Vagina (tissue), 2 donors: Measurements from ENCODE around the gene THSD7A. TPM values are rescaled to one million over a fixed set of nuclear protein-coding genes. Genes with fewer than 3 reads are reported as not detected.

Experiments
- DNase-seq, 2 donors: peaks; one replicate each; pipeline ENCODE4 v3.0.0-alpha.2; 2017; ENCODE audit errors: extremely low spot score in 2 of 2
- H3K27ac ChIP-seq: fragments of 200-600 bp; sonication (generic); one replicate; pipeline ENCODE4 v1.5.1; 2019
- H3K27me3 ChIP-seq: fragments of 200-600 bp; sonication (generic); one replicate; pipeline ENCODE4 v1.5.1; 2019
- H3K36me3 ChIP-seq, 2 donors: fragments of 200-600 bp; sonication (generic); one replicate each; pipeline ENCODE4 v1.5.1; 2017 to 2019
- H3K4me1 ChIP-seq: fragments of 200-600 bp; sonication (generic); one replicate; pipeline ENCODE4 v1.5.1; 2019
- H3K4me3 ChIP-seq, 2 donors: fragments of 200-600 bp; sonication (generic); 1 replicate in 1 of 2; 2 replicates in 1 of 2; pipeline ENCODE4 v1.5.1; 2016 to 2019
- H3K9me3 ChIP-seq: fragments of 200-600 bp; sonication (generic); one replicate; pipeline ENCODE4 v1.5.1; 2019
- POLR2A ChIP-seq, 2 donors: fragments of 450-650 bp; IDR thresholded peaks; one replicate each; pipeline ENCODE4 v1.6.1; 2017; ENCODE audit warnings: antibody characterized with exemption in 2 of 2, mild to moderate bottlenecking in 2 of 2, moderate library complexity in 2 of 2
- POLR2AphosphoS5 ChIP-seq, 2 donors: sonication (generic); formaldehyde crosslinking; IDR thresholded peaks; one replicate each; pipeline ENCODE4 v1.9.0; 2017; ENCODE audit warnings: antibody characterized with exemption in 2 of 2, mild to moderate bottlenecking in 2 of 2, low read depth in 1 of 2; ENCODE audit not compliant: insufficient read depth in 1 of 2
- intact Hi-C: fragments of 100-400 bp; cut with DNase I; formaldehyde crosslinking; loops from one replicate; pipeline ENCODE4 v1.15.1; 2023
- total RNA-seq: library from RNA; depleted of rRNA; stranded (reverse); fragments of >200 nt; gene quantifications from one replicate; pipeline ENCODE4 v1.2.3, GENCODE V29; 2016
- TF ChIP-seq, protein P1 (sequence below), 3 experiments: fragments of 450-650 bp in 2 of 3; fragments of 200-600 bp in 1 of 3; sonication (generic) in 1 of 3; IDR thresholded peaks; one replicate each; pipeline ENCODE4 v1.5.1; 2017 to 2019; ENCODE audit warnings: antibody characterized with exemption in 3 of 3, mild to moderate bottlenecking in 2 of 3, moderate library complexity in 2 of 3

Gene THSD7A
- total RNA-seq, 1 donor from 2014 or later: 9.3 TPM

DNA sequence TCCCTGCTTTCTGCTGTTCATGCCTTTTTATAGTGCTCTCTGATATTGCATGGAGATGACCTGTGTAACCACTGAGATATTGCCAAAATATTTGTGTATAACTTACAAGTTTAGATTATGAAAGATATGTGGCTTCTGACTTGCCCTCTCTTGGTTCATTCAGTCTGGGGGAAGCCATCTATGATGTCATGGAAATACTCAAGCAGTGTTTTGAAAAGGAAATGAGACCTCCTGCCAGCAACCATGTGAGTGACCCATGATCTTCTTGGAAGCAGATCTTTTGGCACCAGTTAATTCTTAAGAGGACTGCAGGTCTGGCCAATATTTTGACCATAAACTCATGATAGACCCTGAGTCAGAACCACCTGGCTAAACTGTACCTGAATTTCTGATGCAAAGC, 183.0 kb downstream of the THSD7A start:
- intact Hi-C loops: no loop called here
- no peak for DNase-seq
- Histone ChIP-seq H3K4me1 (no peaks in the 10 kb centered on the region), H3K9me3 (no peaks in the 10 kb centered on the region), H3K27me3 (no peaks in the 10 kb centered on the region), H3K36me3 (no peaks in the 10 kb centered on the region), H3K4me3 (no peak overlapping the region), H3K27ac (no peak overlapping the region)
- TF ChIP-seq POLR2AphosphoS5 (IDR thresholded peaks at IDR 0.05; ENCODE audit: insufficient read depth in 1 of 2, low read depth in 1 of 2) (peak in 1 of 2 donors; percentile 22), POLR2A (IDR thresholded peaks at IDR 0.05) (no peak)

DNA sequence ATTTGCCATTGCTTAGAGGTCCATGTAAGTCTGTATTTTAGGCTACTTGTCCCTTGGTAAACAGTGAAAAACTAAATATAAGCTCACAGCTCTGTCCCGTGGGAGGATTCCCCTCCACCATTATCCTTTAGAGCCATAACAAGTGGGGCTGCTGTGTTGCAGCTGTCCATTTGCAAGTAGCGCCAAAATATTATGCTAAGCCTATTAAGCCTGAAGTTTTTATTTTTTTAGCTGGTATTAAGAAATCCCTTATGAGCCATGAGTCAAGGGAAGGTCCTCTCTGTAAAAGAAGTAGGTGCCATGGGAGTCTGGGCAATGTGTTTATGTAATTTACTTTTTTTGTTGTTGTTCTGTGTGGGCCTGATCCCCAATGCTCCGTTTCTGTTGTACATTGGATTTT, 183.9 kb downstream of the THSD7A start:
- Histone ChIP-seq H3K27me3 (no peaks in the 10 kb centered on the region), H3K4me3 (no peak overlapping the region), H3K9me3 (no peaks in the 10 kb centered on the region), H3K4me1 (peaks cover 7% of the 10 kb centered on the region), H3K27ac (no peak overlapping the region), H3K36me3 (no peaks in the 10 kb centered on the region)
- no peak for DNase-seq
- intact Hi-C loops: no loop called here
- no peak for TF ChIP-seq POLR2AphosphoS5 (IDR thresholded peaks at IDR 0.05; ENCODE audit: insufficient read depth in 1 of 2, low read depth in 1 of 2)
- no peak for TF ChIP-seq POLR2A (IDR thresholded peaks at IDR 0.05)
- TF ChIP-seq, protein P1, sequence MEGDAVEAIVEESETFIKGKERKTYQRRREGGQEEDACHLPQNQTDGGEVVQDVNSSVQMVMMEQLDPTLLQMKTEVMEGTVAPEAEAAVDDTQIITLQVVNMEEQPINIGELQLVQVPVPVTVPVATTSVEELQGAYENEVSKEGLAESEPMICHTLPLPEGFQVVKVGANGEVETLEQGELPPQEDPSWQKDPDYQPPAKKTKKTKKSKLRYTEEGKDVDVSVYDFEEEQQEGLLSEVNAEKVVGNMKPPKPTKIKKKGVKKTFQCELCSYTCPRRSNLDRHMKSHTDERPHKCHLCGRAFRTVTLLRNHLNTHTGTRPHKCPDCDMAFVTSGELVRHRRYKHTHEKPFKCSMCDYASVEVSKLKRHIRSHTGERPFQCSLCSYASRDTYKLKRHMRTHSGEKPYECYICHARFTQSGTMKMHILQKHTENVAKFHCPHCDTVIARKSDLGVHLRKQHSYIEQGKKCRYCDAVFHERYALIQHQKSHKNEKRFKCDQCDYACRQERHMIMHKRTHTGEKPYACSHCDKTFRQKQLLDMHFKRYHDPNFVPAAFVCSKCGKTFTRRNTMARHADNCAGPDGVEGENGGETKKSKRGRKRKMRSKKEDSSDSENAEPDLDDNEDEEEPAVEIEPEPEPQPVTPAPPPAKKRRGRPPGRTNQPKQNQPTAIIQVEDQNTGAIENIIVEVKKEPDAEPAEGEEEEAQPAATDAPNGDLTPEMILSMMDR (IDR thresholded peaks at IDR 0.05): no peak

DNA sequence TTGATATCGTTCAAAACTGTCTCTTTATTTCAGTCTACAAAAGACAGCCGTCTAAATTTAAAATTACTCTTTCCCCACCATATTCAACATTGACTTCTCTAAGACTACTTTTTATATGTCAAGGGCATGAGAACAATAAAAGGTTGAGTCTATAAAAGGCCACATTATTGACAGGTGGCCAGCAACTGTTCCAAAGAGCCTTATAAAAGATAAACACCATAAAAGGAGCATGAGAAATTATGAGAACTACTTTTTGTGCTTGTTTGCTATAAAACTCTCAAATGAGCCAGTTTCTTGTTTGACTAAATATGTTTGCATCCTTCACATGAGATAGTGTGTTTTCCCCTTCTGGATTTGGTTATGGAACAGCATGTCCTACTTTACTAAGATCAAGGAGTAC, 189.2 kb downstream of the THSD7A start:
- no peak overlapping the region for H3K4me3 ChIP-seq
- intact Hi-C loops: no loop called here
- peak overlapping the region; percentile 27 for H3K27ac ChIP-seq
- no peaks in the 10 kb centered on the region for H3K27me3 ChIP-seq
- DNase-seq: no peak
- H3K36me3 ChIP-seq: no peaks in the 10 kb centered on the region
- H3K4me1 ChIP-seq: peaks cover 20% of the 10 kb centered on the region
- TF ChIP-seq, protein P1 (IDR thresholded peaks at IDR 0.05): no peak
- TF ChIP-seq POLR2AphosphoS5 (IDR thresholded peaks at IDR 0.05; ENCODE audit: insufficient read depth in 1 of 2, low read depth in 1 of 2): peak in 1 of 2 donors; percentile 15
- H3K9me3 ChIP-seq: no peaks in the 10 kb centered on the region

DNA sequence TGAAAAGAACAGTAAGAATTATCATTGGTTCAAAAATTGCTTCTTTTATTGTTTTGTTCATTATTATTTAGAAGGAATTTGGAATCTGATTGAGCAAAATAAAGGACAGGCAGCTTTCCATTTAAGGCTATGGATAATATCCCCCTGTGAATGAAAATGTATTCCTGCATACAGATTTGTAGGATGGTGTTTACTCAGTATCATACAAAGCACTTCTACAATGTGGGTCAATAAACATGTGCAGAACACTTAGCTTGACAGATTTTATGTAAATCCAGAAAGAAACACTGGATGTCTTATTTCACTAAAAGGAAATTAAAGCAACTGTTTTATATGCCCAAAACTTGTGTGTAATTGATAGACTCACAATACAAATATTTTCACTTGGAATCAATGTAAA, 189.7 kb downstream of the THSD7A start:
- Histone ChIP-seq H3K4me1 (peaks cover 20% of the 10 kb centered on the region), H3K27ac (peak overlapping the region; percentile 27), H3K9me3 (no peaks in the 10 kb centered on the region), H3K36me3 (no peaks in the 10 kb centered on the region), H3K27me3 (no peaks in the 10 kb centered on the region), H3K4me3 (no peak overlapping the region)
- TF ChIP-seq, protein P1 (IDR thresholded peaks at IDR 0.05): no peak
- TF ChIP-seq POLR2AphosphoS5 (IDR thresholded peaks at IDR 0.05; ENCODE audit: insufficient read depth in 1 of 2, low read depth in 1 of 2): no peak
- no peak for TF ChIP-seq POLR2A (IDR thresholded peaks at IDR 0.05)
- no peak for DNase-seq
- intact Hi-C loops: no loop called here

DNA sequence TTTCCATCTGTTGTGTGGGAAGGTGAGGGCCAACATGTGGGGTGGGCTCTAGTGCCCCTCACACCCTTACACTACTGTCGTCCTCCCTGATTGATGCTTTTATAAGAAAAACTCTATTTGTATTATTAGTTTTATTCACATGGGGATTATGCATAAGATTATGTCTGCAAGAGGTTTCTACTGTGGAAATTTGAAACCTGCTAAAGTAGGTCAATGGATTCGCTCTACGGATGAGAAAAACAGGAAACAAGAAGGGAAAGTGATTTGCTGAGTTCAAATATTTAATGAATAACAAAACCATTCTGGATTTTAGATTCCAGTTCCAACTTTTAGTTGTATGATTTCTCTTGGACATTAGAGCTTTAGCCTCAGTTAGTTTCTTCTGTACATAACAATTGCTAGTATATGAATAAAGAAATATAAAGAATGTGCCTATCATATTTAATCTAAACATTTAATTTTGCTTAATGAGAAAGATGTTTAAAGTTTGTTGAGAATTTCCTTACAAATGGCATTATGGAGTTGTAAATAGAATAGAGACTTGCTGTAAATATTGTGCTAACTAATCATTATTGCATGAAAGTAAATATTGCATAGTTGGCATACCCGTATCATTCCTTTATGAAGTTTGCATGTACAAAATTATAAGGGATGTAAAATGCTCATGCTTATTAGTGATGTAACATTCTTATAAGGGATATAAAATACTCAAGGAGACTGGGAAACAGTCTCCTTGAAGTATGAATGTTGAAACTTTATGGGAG, 193.8 kb downstream of the THSD7A start:
- no peak overlapping the region for H3K4me3 ChIP-seq
- H3K27ac ChIP-seq: no peak overlapping the region
- H3K9me3 ChIP-seq: no peaks in the 10 kb centered on the region
- H3K36me3 ChIP-seq: no peaks in the 10 kb centered on the region
- no peak for TF ChIP-seq POLR2A (IDR thresholded peaks at IDR 0.05)
- TF ChIP-seq, protein P1 (IDR thresholded peaks at IDR 0.05): no peak
- TF ChIP-seq POLR2AphosphoS5 (IDR thresholded peaks at IDR 0.05; ENCODE audit: insufficient read depth in 1 of 2, low read depth in 1 of 2): no peak
- DNase-seq: no peak
- H3K27me3 ChIP-seq: no peaks in the 10 kb centered on the region
- peaks cover 15% of the 10 kb centered on the region for H3K4me1 ChIP-seq
- intact Hi-C loops: no loop called here
